GM23248 (cell line): ENCODE results near the gene PACS1. TPM values are rescaled to one million over a fixed set of nuclear protein-coding genes. Genes with fewer than 3 reads are reported as not detected.

Experiments
- DNase-seq: peaks from one replicate; pipeline ENCODE4 v3.0.0-alpha.2; 2015
- H2AFZ ChIP-seq: fragments of 200-600 bp; sonication (generic); 2 replicates; pipeline ENCODE4 v1.6.1; 2016; ENCODE audit warnings: antibody characterized with exemption
- H3F3A ChIP-seq: fragments of 200-600 bp; sonication (generic); 2 replicates; pipeline ENCODE4 v1.6.1; 2016; ENCODE audit warnings: mild to moderate bottlenecking, antibody characterized with exemption, mixed run types; ENCODE audit not compliant: insufficient read depth
- H3K27ac ChIP-seq: fragments of 200-600 bp; sonication (generic); 2 replicates; pipeline ENCODE4 v1.5.1; 2016; ENCODE audit warnings: mild to moderate bottlenecking
- H3K27me3 ChIP-seq: fragments of 200-600 bp; sonication (generic); replicated peaks from 2 replicates; pipeline ENCODE4 v1.6.1; 2016; ENCODE audit warnings: mild to moderate bottlenecking; ENCODE audit not compliant: insufficient read depth
- H3K36me3 ChIP-seq: fragments of 200-600 bp; sonication (generic); 2 replicates; pipeline ENCODE4 v1.6.1; 2016; ENCODE audit warnings: low read depth, mild to moderate bottlenecking
- H3K4me1 ChIP-seq: fragments of 200-600 bp; sonication (generic); 2 replicates; pipeline ENCODE4 v1.6.1; 2016; ENCODE audit warnings: mild to moderate bottlenecking; ENCODE audit not compliant: insufficient read depth
- H3K4me2 ChIP-seq: fragments of 200-600 bp; sonication (generic); one replicate; pipeline ENCODE4 v1.6.1; 2016; ENCODE audit warnings: mild to moderate bottlenecking; ENCODE audit not compliant: unreplicated experiment
- H3K4me3 ChIP-seq: fragments of 200-600 bp; sonication (generic); 2 replicates; pipeline ENCODE4 v1.5.1; 2016; ENCODE audit warnings: mild to moderate bottlenecking
- H3K79me2 ChIP-seq: fragments of 200-600 bp; sonication (generic); 2 replicates; pipeline ENCODE4 v1.6.1; 2016; ENCODE audit warnings: mild to moderate bottlenecking; ENCODE audit not compliant: insufficient read depth
- H3K9ac ChIP-seq: fragments of 200-600 bp; sonication (generic); 2 replicates; pipeline ENCODE4 v1.6.1; 2016; ENCODE audit warnings: mild to moderate bottlenecking
- H3K9me2 ChIP-seq: fragments of 200-600 bp; sonication (generic); 2 replicates; pipeline ENCODE4 v1.6.1; 2016; ENCODE audit warnings: mixed run types, mild to moderate bottlenecking, moderate library complexity; ENCODE audit not compliant: insufficient read depth
- H3K9me3 ChIP-seq: fragments of 200-600 bp; sonication (generic); one replicate; pipeline ENCODE4 v1.6.1; 2017; ENCODE audit warnings: low read depth
- H4K20me1 ChIP-seq: fragments of 200-600 bp; sonication (generic); 2 replicates; pipeline ENCODE4 v1.6.0; 2016; ENCODE audit not compliant: insufficient read depth
- EZH2 ChIP-seq: fragments of 200-600 bp; sonication (generic); IDR thresholded peaks from 2 replicates; pipeline ENCODE4 v1.6.1; 2018; ENCODE audit warnings: antibody characterized with exemption, mild to moderate bottlenecking; ENCODE audit not compliant: insufficient read depth, poor library complexity, severe bottlenecking
- EZH2phosphoT487 ChIP-seq: fragments of 200-600 bp; sonication (generic); IDR thresholded peaks from 2 replicates; pipeline ENCODE4 v1.6.1; 2018; ENCODE audit warnings: antibody characterized with exemption, moderate library complexity, mild to moderate bottlenecking, low read depth; ENCODE audit not compliant: insufficient read depth
- WGBS, 2 experiments: methylation state at CpG; one replicate each; pipeline ENCODE4 v1.1.6; 2015 to 2017; ENCODE audit warnings: low lambda C conversion rate in 2 of 2, low coverage in 1 of 2; ENCODE audit errors: missing lambda C conversion rate in 2 of 2; 5-methylcytosine and 5-hydroxymethylcytosine counted together
- in situ Hi-C: fragments of 300-500 bp; cut with MboI; formaldehyde crosslinking; loops from 2 replicates; pipeline ENCODE4 v1.15.0; 2020
- polyA plus RNA-seq: library from polyadenylated mRNA; unstranded; fragments of >200 nt; fragmentation: Nextera tagmentation; extraction: Ambion mirVana; gene quantifications from 2 replicates; pipeline ENCODE4 v1.2.1, GENCODE V29; 2016
- total RNA-seq: library from RNA; depleted of rRNA; stranded (reverse); fragments of >200 nt; shearing (Covaris generic); gene quantifications from 2 replicates; pipeline ENCODE4 v1.2.3, GENCODE V29; 2014

PACS1 gene
- total and polyA plus RNA-seq, 2 experiments from 2014 or later: 33.2 to 48.9 TPM

- Histone ChIP-seq H3K9ac (no peak overlapping the region), H2AFZ (no peak overlapping the region), H3K4me2 (no peak overlapping the region), H3K27ac (no peak overlapping the region), H3K4me1 (peaks cover 23% of the 10 kb centered on the region), H3K4me3 (no peak overlapping the region), H3K9me3 (no peaks in the 10 kb centered on the region), H3K79me2 (peaks cover 100% of the 10 kb centered on the region), H3K9me2 (no peaks in the 10 kb centered on the region), H3F3A (peaks cover 8% of the 10 kb centered on the region), H3K27me3 (no peaks in the 10 kb centered on the region), H3K36me3 (no peaks in the 10 kb centered on the region), H4K20me1 (0 out of 2 replicates have a peak, but pooled peaks cover 4% of the 10 kb centered on the region)
- DNase-seq: no peak
- TF ChIP-seq EZH2phosphoT487: no peak
- TF ChIP-seq EZH2: no peak
- 85 to 89% methylated on average over 3 of the region's 3 CpGs for WGBS, 2 experiments
- in situ Hi-C loops: no loop called here
Observed at GRCh38 chr11:66101066-66101464, 31.0 kb downstream of the PACS1 start.

GRCh38 chr11:66104057-66104638, 34.1 kb downstream of the PACS1 start:
- H3K79me2 ChIP-seq: peaks cover 99% of the 10 kb centered on the region
- no peaks in the 10 kb centered on the region for H3K9me2 ChIP-seq
- in situ Hi-C loops: no loop called here
- no peaks in the 10 kb centered on the region for H3K36me3 ChIP-seq
- H3F3A ChIP-seq: peaks cover 32% of the 10 kb centered on the region
- no peak overlapping the region for H3K9ac ChIP-seq
- H3K27ac ChIP-seq: no peak overlapping the region
- H3K9me3 ChIP-seq: no peaks in the 10 kb centered on the region
- peaks cover 48% of the 10 kb centered on the region for H3K4me1 ChIP-seq
- H3K4me3 ChIP-seq: no peak overlapping the region
- 74 to 85% methylated on average over 4 of the region's 4 CpGs for WGBS, 2 experiments
- no peak overlapping the region for H3K4me2 ChIP-seq
- H4K20me1 ChIP-seq: 0 out of 2 replicates have a peak, but pooled peaks cover 4% of the 10 kb centered on the region
- no peak for DNase-seq
- H3K27me3 ChIP-seq: no peaks in the 10 kb centered on the region
- H2AFZ ChIP-seq: no peak overlapping the region
- TF ChIP-seq EZH2phosphoT487: no peak
- no peak for TF ChIP-seq EZH2

- Histone ChIP-seq H4K20me1 (no peaks in the 10 kb centered on the region), H3K9me3 (no peaks in the 10 kb centered on the region), H3K36me3 (no peaks in the 10 kb centered on the region), H3K4me3 (no peak overlapping the region), H3K27me3 (no peaks in the 10 kb centered on the region), H3K4me2 (peak overlapping the region; percentile 35), H3F3A (peaks cover 46% of the 10 kb centered on the region), H3K9ac (no peak overlapping the region), H2AFZ (no peak overlapping the region), H3K79me2 (peaks cover 99% of the 10 kb centered on the region), H3K9me2 (no peaks in the 10 kb centered on the region), H3K4me1 (peaks cover 61% of the 10 kb centered on the region), H3K27ac (peak overlapping the region; percentile 62)
- peak; percentile 51 for DNase-seq
- in situ Hi-C loops: no loop called here
- WGBS, 2 experiments: 41 to 42% methylated on average over 4 of the region's 4 CpGs
- no peak for TF ChIP-seq EZH2phosphoT487
Observed at GRCh38 chr11:66106786-66107599, 36.9 kb downstream of the PACS1 start.

GRCh38 chr11:66107600-66108510, 37.8 kb downstream of the PACS1 start:
- no peak for DNase-seq
- in situ Hi-C loops: no loop called here
- TF ChIP-seq EZH2phosphoT487 (no peak), EZH2 (no peak)
- WGBS, 2 experiments: 59 to 70% methylated on average over 3 of the region's 3 CpGs
- Histone ChIP-seq H3K4me3 (no peak overlapping the region), H3K4me2 (peak overlapping the region; percentile 35), H3K9me2 (no peaks in the 10 kb centered on the region), H3K27me3 (no peaks in the 10 kb centered on the region), H3K9me3 (no peaks in the 10 kb centered on the region), H3K79me2 (peaks cover 96% of the 10 kb centered on the region), H4K20me1 (no peaks in the 10 kb centered on the region), H3K9ac (no peak overlapping the region), H3K36me3 (no peaks in the 10 kb centered on the region), H3F3A (peaks cover 54% of the 10 kb centered on the region), H3K27ac (peak overlapping the region; percentile 62), H3K4me1 (peaks cover 70% of the 10 kb centered on the region), H2AFZ (no peak overlapping the region)
